ENCODE measurements around the gene ZNF609. TPM values are rescaled to one million over a fixed set of nuclear protein-coding genes. Genes with fewer than 3 reads are reported as not detected.

The ZNF609 gene
- total RNA-seq, 1 experiment from 2014 or later, result 31.0 TPM

DNA sequence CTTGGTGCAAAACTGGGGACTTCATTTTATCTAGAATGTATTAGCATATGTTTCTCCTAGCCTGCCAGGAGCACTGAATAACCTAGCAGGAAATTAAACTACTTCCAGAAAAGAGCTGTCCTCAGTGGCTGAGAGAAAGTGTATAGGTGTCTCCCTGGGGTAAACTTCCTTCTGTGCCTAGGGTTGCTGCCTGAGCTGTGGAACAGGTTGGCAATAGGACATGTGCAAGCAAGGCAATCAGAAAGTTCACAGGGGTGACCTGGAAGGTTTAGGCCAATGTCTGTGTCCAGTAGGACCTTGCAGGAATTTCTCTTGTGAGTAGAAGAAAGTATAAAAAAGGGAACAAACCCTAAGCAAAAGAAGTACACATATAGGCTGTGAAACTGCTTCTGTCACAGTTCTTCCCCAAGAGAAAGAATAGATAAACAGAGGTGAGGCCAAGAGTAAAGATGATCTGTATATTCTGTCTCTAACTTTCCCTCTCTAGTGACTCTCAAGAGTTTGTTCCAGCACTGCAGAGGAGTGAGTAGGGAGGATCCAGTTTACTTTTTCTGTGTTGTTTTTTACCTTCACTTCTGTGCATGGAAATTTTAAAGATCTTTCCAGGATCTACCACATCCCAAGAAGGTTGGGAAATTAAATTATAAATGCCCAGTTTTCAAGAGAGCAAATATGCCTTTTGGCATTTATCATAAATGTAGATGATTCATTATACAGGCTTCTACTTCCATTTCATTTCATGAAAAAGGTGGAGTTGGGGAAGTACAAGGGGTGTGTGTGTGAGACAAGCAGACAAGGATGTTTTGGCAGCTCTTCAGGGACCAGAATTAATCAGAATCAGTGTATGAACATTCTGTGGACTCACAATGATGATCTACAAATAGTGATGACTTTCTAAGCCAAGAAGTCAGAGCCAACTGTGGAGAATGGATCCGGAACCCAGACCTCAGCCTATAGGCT lies 159.8 kb downstream of the ZNF609 start:
- ChIA-PET RAD21 (ENCODE audit: low non-redundant PET in 1 of 2, low total read pairs in 2 of 2, uncharacterized antibody in 2 of 2, unreplicated experiment in 2 of 2) (no interaction called here), CTCF (no interaction called here), POLR2A (no interaction called here)
- Histone ChIP-seq H3K9me2 (ENCODE audit: insufficient read depth) (no peaks in the 10 kb centered on the region), H3K27me3 (ENCODE audit: insufficient read depth, low read length) (no peaks in the 10 kb centered on the region), H3K36me3 (ENCODE audit: control insufficient read depth in 1 of 2, insufficient read depth in 2 of 2, low read length in 2 of 2) (0 out of 4 replicates have a peak, but pooled peaks cover 0 to 5% of the 10 kb centered on the region in 2 experiments), H3K9me3 (ENCODE audit: control insufficient read depth in 1 of 2, insufficient read depth in 1 of 2, low read depth in 1 of 2, low read length in 2 of 2) (no peaks in the 10 kb centered on the region), H3K27ac (ENCODE audit: low read depth, low read length) (no peak overlapping the region), H3K4me2 (ENCODE audit: low read length) (no peak overlapping the region), H3K4me1 (ENCODE audit: control insufficient read depth in 1 of 2, insufficient read depth in 2 of 2, low read length in 2 of 2) (no peaks in the 10 kb centered on the region; a peak in 1 of 4 replicates), H3K9ac (ENCODE audit: low read length) (no peak overlapping the region), H3K4me3 (replicated peaks in 1 of 2; ENCODE audit: low read depth in 1 of 2, low read length in 2 of 2) (no peak overlapping the region), H2AFZ (ENCODE audit: low read depth, low read length, poor library complexity, severe bottlenecking) (no peak overlapping the region), H3K79me2 (ENCODE audit: insufficient read depth, low read length) (peaks cover 16% of the 10 kb centered on the region; the same call in 1 of the 2 replicates), H4K20me1 (ENCODE audit: insufficient read depth) (no peaks in the 10 kb centered on the region)
- TF ChIP-seq POLR2A (IDR thresholded peaks at IDR 0.05; ENCODE audit: borderline replicate concordance, extremely low read depth, insufficient read depth, insufficient read length) (no peak), EZH2 (IDR thresholded peaks at IDR 0.05) (no peak), CEBPB (IDR thresholded peaks at IDR 0.05; ENCODE audit: low read depth) (no peak), RAD21 (IDR thresholded peaks at IDR 0.05; ENCODE audit: low read depth) (no peak), EGR1 (IDR thresholded peaks at IDR 0.05; ENCODE audit: low read depth) (no peak), ELF1 (IDR thresholded peaks at IDR 0.05; ENCODE audit: borderline replicate concordance, low read depth) (no peak), POLR2AphosphoS5 (IDR thresholded peaks at IDR 0.05; ENCODE audit: low read depth, low read length) (no peak), FOSL1 (IDR thresholded peaks at IDR 0.05; ENCODE audit: low read depth) (no peak)
- TF ChIP-seq, protein P1, sequence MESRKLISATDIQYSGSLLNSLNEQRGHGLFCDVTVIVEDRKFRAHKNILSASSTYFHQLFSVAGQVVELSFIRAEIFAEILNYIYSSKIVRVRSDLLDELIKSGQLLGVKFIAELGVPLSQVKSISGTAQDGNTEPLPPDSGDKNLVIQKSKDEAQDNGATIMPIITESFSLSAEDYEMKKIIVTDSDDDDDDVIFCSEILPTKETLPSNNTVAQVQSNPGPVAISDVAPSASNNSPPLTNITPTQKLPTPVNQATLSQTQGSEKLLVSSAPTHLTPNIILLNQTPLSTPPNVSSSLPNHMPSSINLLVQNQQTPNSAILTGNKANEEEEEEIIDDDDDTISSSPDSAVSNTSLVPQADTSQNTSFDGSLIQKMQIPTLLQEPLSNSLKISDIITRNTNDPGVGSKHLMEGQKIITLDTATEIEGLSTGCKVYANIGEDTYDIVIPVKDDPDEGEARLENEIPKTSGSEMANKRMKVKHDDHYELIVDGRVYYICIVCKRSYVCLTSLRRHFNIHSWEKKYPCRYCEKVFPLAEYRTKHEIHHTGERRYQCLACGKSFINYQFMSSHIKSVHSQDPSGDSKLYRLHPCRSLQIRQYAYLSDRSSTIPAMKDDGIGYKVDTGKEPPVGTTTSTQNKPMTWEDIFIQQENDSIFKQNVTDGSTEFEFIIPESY (IDR thresholded peaks at IDR 0.05; ENCODE audit: extremely low read depth, insufficient replicate concordance, low read length), result no peak
- TF ChIP-seq, protein P2, sequence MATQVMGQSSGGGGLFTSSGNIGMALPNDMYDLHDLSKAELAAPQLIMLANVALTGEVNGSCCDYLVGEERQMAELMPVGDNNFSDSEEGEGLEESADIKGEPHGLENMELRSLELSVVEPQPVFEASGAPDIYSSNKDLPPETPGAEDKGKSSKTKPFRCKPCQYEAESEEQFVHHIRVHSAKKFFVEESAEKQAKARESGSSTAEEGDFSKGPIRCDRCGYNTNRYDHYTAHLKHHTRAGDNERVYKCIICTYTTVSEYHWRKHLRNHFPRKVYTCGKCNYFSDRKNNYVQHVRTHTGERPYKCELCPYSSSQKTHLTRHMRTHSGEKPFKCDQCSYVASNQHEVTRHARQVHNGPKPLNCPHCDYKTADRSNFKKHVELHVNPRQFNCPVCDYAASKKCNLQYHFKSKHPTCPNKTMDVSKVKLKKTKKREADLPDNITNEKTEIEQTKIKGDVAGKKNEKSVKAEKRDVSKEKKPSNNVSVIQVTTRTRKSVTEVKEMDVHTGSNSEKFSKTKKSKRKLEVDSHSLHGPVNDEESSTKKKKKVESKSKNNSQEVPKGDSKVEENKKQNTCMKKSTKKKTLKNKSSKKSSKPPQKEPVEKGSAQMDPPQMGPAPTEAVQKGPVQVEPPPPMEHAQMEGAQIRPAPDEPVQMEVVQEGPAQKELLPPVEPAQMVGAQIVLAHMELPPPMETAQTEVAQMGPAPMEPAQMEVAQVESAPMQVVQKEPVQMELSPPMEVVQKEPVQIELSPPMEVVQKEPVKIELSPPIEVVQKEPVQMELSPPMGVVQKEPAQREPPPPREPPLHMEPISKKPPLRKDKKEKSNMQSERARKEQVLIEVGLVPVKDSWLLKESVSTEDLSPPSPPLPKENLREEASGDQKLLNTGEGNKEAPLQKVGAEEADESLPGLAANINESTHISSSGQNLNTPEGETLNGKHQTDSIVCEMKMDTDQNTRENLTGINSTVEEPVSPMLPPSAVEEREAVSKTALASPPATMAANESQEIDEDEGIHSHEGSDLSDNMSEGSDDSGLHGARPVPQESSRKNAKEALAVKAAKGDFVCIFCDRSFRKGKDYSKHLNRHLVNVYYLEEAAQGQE (IDR thresholded peaks at IDR 0.05; ENCODE audit: low read depth), result no peak
- TF ChIP-seq, protein P3, sequence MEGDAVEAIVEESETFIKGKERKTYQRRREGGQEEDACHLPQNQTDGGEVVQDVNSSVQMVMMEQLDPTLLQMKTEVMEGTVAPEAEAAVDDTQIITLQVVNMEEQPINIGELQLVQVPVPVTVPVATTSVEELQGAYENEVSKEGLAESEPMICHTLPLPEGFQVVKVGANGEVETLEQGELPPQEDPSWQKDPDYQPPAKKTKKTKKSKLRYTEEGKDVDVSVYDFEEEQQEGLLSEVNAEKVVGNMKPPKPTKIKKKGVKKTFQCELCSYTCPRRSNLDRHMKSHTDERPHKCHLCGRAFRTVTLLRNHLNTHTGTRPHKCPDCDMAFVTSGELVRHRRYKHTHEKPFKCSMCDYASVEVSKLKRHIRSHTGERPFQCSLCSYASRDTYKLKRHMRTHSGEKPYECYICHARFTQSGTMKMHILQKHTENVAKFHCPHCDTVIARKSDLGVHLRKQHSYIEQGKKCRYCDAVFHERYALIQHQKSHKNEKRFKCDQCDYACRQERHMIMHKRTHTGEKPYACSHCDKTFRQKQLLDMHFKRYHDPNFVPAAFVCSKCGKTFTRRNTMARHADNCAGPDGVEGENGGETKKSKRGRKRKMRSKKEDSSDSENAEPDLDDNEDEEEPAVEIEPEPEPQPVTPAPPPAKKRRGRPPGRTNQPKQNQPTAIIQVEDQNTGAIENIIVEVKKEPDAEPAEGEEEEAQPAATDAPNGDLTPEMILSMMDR (IDR thresholded peaks at IDR 0.05 in 2 of 3, conservative IDR thresholded peaks at IDR 0.05 in 1 of 3; ENCODE audit: borderline replicate concordance in 1 of 3, insufficient read depth in 1 of 3, low read depth in 2 of 3, low read length in 2 of 3), result no peak
- BruUV-seq (replicated peaks), result no TSS peak
- intact Hi-C loops (cut with micrococcal nuclease), result no loop called here
- no peak for ATAC-seq
- no peak for DNase-seq (ENCODE audit: low read depth, low spot score)
